H1 (cell line): ENCODE measurements around the gene SGO2. TPM values are rescaled to one million over a fixed set of nuclear protein-coding genes. Genes with fewer than 3 reads are reported as not detected.
A peak's percentile ranks its signal among the peaks of the same experiment; 100 is the strongest.

Source experiments
- CTCF ChIA-PET: fragments of 300-600 bp; sonication (Branson Sonifier 250); formaldehyde crosslinking; loops from one replicate; lab custom pipeline; 2021; ENCODE audit not compliant: partially characterized antibody; lab: Charles Lee
- POLR2A ChIA-PET: fragments of 300-600 bp; sonication (Branson Sonifier 250); formaldehyde crosslinking; loops from one replicate; lab custom pipeline; 2021; ENCODE audit warnings: inconsistent platforms; ENCODE audit not compliant: partially characterized antibody; lab: Charles Lee
- DNase-seq, 2 experiments: peaks; one replicate each; pipeline versions ENCODE4 v3.0.0 to v3.0.0-alpha.2; 2010 to 2022; ENCODE audit warnings: low spot score in 2 of 2, low read depth in 1 of 2, mixed read lengths in 1 of 2
- FAIRE-seq: peaks from 2 replicates; lab custom pipeline; 2011; peaks lifted over from hg19 to GRCh38; lab: Jason Lieb, UNC
- H2AFZ ChIP-seq: 2 replicates; pipeline ENCODE4 v1.8.1; 2012; ENCODE audit warnings: low read length, inconsistent platforms
- H2AK5ac ChIP-seq: 2 replicates; pipeline ENCODE4 v1.6.1; 2013; ENCODE audit warnings: low read depth, low read length
- H2BK120ac ChIP-seq: replicated peaks from 2 replicates; pipeline ENCODE3; 2013; ENCODE audit warnings: low read depth, low read length, inconsistent platforms
- H2BK12ac ChIP-seq: 2 replicates; pipeline ENCODE4 v1.6.1; 2013; ENCODE audit warnings: low read depth, low read length
- H2BK15ac ChIP-seq: 2 replicates; pipeline ENCODE4 v1.6.1; 2013; ENCODE audit warnings: low read length
- H2BK20ac ChIP-seq: 2 replicates; pipeline ENCODE4 v1.6.1; 2013; ENCODE audit warnings: low read length
- H2BK5ac ChIP-seq: 2 replicates; pipeline ENCODE4 v1.6.1; 2013; ENCODE audit warnings: low read depth, low read length
- H3K14ac ChIP-seq: 2 replicates; pipeline ENCODE4 v1.6.1; 2013; ENCODE audit warnings: inconsistent platforms; ENCODE audit not compliant: insufficient read length
- H3K18ac ChIP-seq: 2 replicates; pipeline ENCODE4 v1.6.1; 2013; ENCODE audit warnings: low read length; ENCODE audit errors: extremely low read depth
- H3K23ac ChIP-seq: 2 replicates; pipeline ENCODE4 v1.6.1; 2013; ENCODE audit warnings: inconsistent platforms; ENCODE audit not compliant: insufficient read length
- H3K23me2 ChIP-seq: 2 replicates; pipeline ENCODE4 v1.6.1; 2013; ENCODE audit warnings: low read depth, low read length
- H3K27ac ChIP-seq: 2 replicates; pipeline ENCODE4 v1.6.1; 2011; ENCODE audit warnings: low read depth, low read length, inconsistent platforms
- H3K27me3 ChIP-seq, 4 experiments: replicated peaks in 1 of 4; 1 replicate in 1 of 4; 2 replicates in 3 of 4; pipeline versions ENCODE4 v1.6.1 to v1.8.1; 2011 to 2013; ENCODE audit warnings: low read length in 3 of 4, mild to moderate bottlenecking in 3 of 4, inconsistent platforms in 2 of 4, mixed read lengths in 2 of 4, moderate library complexity in 1 of 4; ENCODE audit not compliant: control insufficient read depth in 3 of 4, insufficient read depth in 3 of 4; ENCODE audit errors: extremely low read depth in 1 of 4
- H3K36me3 ChIP-seq, 4 experiments: 2 replicates each; pipeline versions ENCODE4 v1.6.1 to v1.8.1; 2011 to 2013; ENCODE audit warnings: mild to moderate bottlenecking in 4 of 4, low read length in 3 of 4, moderate library complexity in 2 of 4, control low read depth in 1 of 4, inconsistent platforms in 1 of 4; ENCODE audit not compliant: insufficient read depth in 4 of 4, control insufficient read depth in 2 of 4
- H3K4ac ChIP-seq: replicated peaks from 2 replicates; pipeline ENCODE3; 2013; ENCODE audit warnings: low read length, low read depth, mixed read lengths, inconsistent platforms; ENCODE audit not compliant: insufficient read length
- H3K4me1 ChIP-seq, 4 experiments: replicated peaks in 1 of 4; 1 replicate in 1 of 4; 2 replicates in 3 of 4; pipeline versions ENCODE4 v1.6.1 to v1.8.1; 2011 to 2013; ENCODE audit warnings: low read length in 3 of 4, inconsistent platforms in 2 of 4, mixed read lengths in 1 of 4; ENCODE audit not compliant: insufficient read depth in 4 of 4, control insufficient read depth in 3 of 4
- H3K4me2 ChIP-seq, 2 experiments: 2 replicates each; pipeline versions ENCODE4 v1.6.1 to v1.8.1; 2011 to 2013; ENCODE audit warnings: low read depth in 2 of 2, low read length in 2 of 2, control low read depth in 1 of 2, inconsistent platforms in 1 of 2, mild to moderate bottlenecking in 1 of 2; ENCODE audit not compliant: insufficient read depth in 1 of 2
- H3K4me3 ChIP-seq, 4 experiments: fragments of 200-600, 300-600 bp in 1 of 4; sonication (generic), shearing (Covaris generic), sonication (Bioruptor Twin) in 1 of 4; 2 replicates each; pipeline versions ENCODE4 v1.5.1 to v1.8.1; 2011 to 2016; ENCODE audit warnings: low read length in 4 of 4, low read depth in 3 of 4, control low read depth in 2 of 4, inconsistent platforms in 2 of 4, mild to moderate bottlenecking in 2 of 4, mixed read lengths in 1 of 4, moderate library complexity in 1 of 4; ENCODE audit not compliant: insufficient read depth in 2 of 4; ENCODE audit errors: extremely low read depth in 1 of 4
- H3K56ac ChIP-seq: replicated peaks from 2 replicates; pipeline ENCODE3; 2013; ENCODE audit warnings: low read depth, mild to moderate bottlenecking, mixed read lengths, low read length, inconsistent platforms; ENCODE audit not compliant: insufficient read length
- H3K79me1 ChIP-seq: 2 replicates; pipeline ENCODE4 v1.6.1; 2013; ENCODE audit warnings: low read depth, low read length, control low read depth
- H3K79me2 ChIP-seq, 2 experiments: 2 replicates each; pipeline versions ENCODE4 v1.6.1 to v1.8.1; 2012 to 2013; ENCODE audit warnings: low read length in 2 of 2, mild to moderate bottlenecking in 2 of 2, inconsistent platforms in 1 of 2; ENCODE audit not compliant: insufficient read depth in 2 of 2, control insufficient read depth in 1 of 2
- H3K9ac ChIP-seq, 4 experiments: replicated peaks in 1 of 4; 1 replicate in 1 of 4; 2 replicates in 3 of 4; pipeline versions ENCODE4 v1.6.1 to v1.8.1; 2011 to 2013; ENCODE audit warnings: low read depth in 3 of 4, low read length in 3 of 4, control low read depth in 2 of 4, mild to moderate bottlenecking in 2 of 4, moderate library complexity in 2 of 4, inconsistent platforms in 1 of 4; ENCODE audit errors: extremely low read depth in 1 of 4
- H3K9me3 ChIP-seq, 2 experiments: 2 replicates each; pipeline versions ENCODE4 v1.6.1 to v1.8.1; 2012 to 2013; ENCODE audit warnings: mild to moderate bottlenecking in 2 of 2, moderate library complexity in 2 of 2, control low read depth in 1 of 2, inconsistent platforms in 1 of 2, low read depth in 1 of 2, low read length in 1 of 2, mixed read lengths in 1 of 2; ENCODE audit not compliant: insufficient read depth in 2 of 2
- H4K20me1 ChIP-seq, 2 experiments: replicated peaks in 1 of 2; 2 replicates each; pipeline versions ENCODE3 to v1.8.1; 2011 to 2013; ENCODE audit warnings: inconsistent platforms in 2 of 2, low read length in 2 of 2, mild to moderate bottlenecking in 1 of 2; ENCODE audit not compliant: insufficient read depth in 2 of 2, control insufficient read depth in 1 of 2
- H4K5ac ChIP-seq: 2 replicates; pipeline ENCODE4 v1.6.1; 2013; ENCODE audit warnings: low read length, low read depth, mixed read lengths, inconsistent platforms; ENCODE audit not compliant: insufficient read length
- H4K8ac ChIP-seq: 2 replicates; pipeline ENCODE4 v1.8.0; 2013; ENCODE audit warnings: mild to moderate bottlenecking, moderate library complexity, low read length, inconsistent platforms; ENCODE audit not compliant: insufficient read depth; ENCODE audit errors: extremely low read depth
- H4K91ac ChIP-seq: replicated peaks from 2 replicates; pipeline ENCODE3; 2013; ENCODE audit warnings: low read length, mixed read lengths, inconsistent platforms; ENCODE audit not compliant: insufficient read length
- BACH1 ChIP-seq: IDR thresholded peaks from 2 replicates; pipeline ENCODE4 v1.6.1; 2012; ENCODE audit warnings: low read length, improper control_type of control experiment
- CBX5 ChIP-seq: fragments of 300-800, 300-1000 bp; sonication (generic); IDR thresholded peaks from 2 replicates; pipeline ENCODE4 v1.7.1; 2016; ENCODE audit warnings: antibody characterized with exemption, low read length, low read depth
- CEBPB ChIP-seq: IDR thresholded peaks from 2 replicates; pipeline ENCODE4 v1.6.1; 2012; ENCODE audit warnings: low read depth, low read length
- CHD1 ChIP-seq: IDR thresholded peaks from 2 replicates; pipeline ENCODE4 v1.6.1; 2012; ENCODE audit warnings: low read depth, low read length, improper control_type of control experiment
- CHD2 ChIP-seq: IDR thresholded peaks from 2 replicates; pipeline ENCODE4 v1.6.1; 2012; ENCODE audit warnings: low read length, improper control_type of control experiment
- CREB1 ChIP-seq: IDR thresholded peaks from 2 replicates; pipeline ENCODE4 v1.6.1; 2012; ENCODE audit warnings: inconsistent platforms
- HDAC6 ChIP-seq: IDR thresholded peaks from one replicate; pipeline ENCODE4 v1.7.1; 2012; ENCODE audit warnings: low read depth, mild to moderate bottlenecking, inconsistent platforms, low read length, moderate library complexity
- NRF1 ChIP-seq: IDR thresholded peaks from 2 replicates; pipeline ENCODE4 v1.6.1; 2011; ENCODE audit warnings: mild to moderate bottlenecking, low read depth, low read length, improper control_type of control experiment
- RFX5 ChIP-seq: IDR thresholded peaks from 2 replicates; pipeline ENCODE4 v1.6.1; 2011; ENCODE audit warnings: low read depth, low read length, improper control_type of control experiment, borderline replicate concordance
- RNF2 ChIP-seq: fragments of 200-900, 300-1000 bp; sonication (generic); IDR thresholded peaks from 2 replicates; pipeline ENCODE4 v1.7.1; 2016; ENCODE audit warnings: borderline replicate concordance, low read depth, mild to moderate bottlenecking, antibody characterized with exemption, low read length; ENCODE audit not compliant: poor library complexity, severe bottlenecking; ENCODE audit errors: missing control alignments
- SAP30 ChIP-seq: fragments of 300-600 bp; sonication (generic); IDR thresholded peaks from 2 replicates; pipeline ENCODE4 v1.7.1; 2012; ENCODE audit warnings: low read length, moderate library complexity, mild to moderate bottlenecking, inconsistent platforms; ENCODE audit not compliant: insufficient read depth, insufficient replicate concordance
- SIX5 ChIP-seq: IDR thresholded peaks from 2 replicates; pipeline ENCODE4 v1.6.1; 2011; ENCODE audit warnings: mild to moderate bottlenecking, low read depth, low read length
- TAF7 ChIP-seq: optimal IDR thresholded peaks from 2 replicates; pipeline ENCODE3; 2011; ENCODE audit warnings: low read depth, mild to moderate bottlenecking, inconsistent platforms, low read length, moderate library complexity, borderline replicate concordance
- WGBS, 2 experiments: shearing (Covaris generic) in 1 of 2; methylation state at CpG; one replicate each; pipeline versions ENCODE4 v1.1.6 to v1.1.7; 2013 to 2015; ENCODE audit warnings: low lambda C conversion rate in 2 of 2, mixed read lengths in 2 of 2, inconsistent platforms in 1 of 2, low coverage in 1 of 2, missing lambda C conversion rate in 1 of 2; ENCODE audit not compliant: insufficient replicate concordance in 2 of 2, insufficient coverage in 1 of 2, insufficient read length in 1 of 2; ENCODE audit errors: extremely low coverage in 1 of 2, missing lambda C conversion rate in 1 of 2; 5-methylcytosine and 5-hydroxymethylcytosine counted together
- polyA plus RNA-seq, 7 experiments: library from polyadenylated mRNA; depleted of rRNA in 3 of 7; stranded (reverse) in 5 of 7; unstranded in 2 of 7; fragments of >200 nt in 5 of 7; fragments of 200-250 nt in 2 of 7; gene quantifications; 1 replicate in 5 of 7; 2 replicates in 1 of 7; 4 replicates in 1 of 7; pipeline versions ENCODE4 v1.2.1 to v1.2.3, GENCODE V29; 2011 to 2013; ENCODE audit warnings: missing spikeins in 2 of 7, mixed read lengths in 2 of 7
- total RNA-seq: library from RNA; stranded (reverse); fragmentation: NEBNext Ultra II Directional; extraction: Animal tissue kit (Norgen Biotek cat#: 25700); gene quantifications from 2 replicates; pipeline ENCODE4 v1.2.1, GENCODE V29; 2021
- TF ChIP-seq, protein P1 (sequence below): IDR thresholded peaks from 2 replicates; pipeline ENCODE4 v1.6.1; 2011; ENCODE audit warnings: low read depth, mild to moderate bottlenecking, low read length; ENCODE audit not compliant: insufficient read depth

The SGO2 gene
- total and polyA plus RNA-seq, 2 of the 8 experiments (the other 6 are each of a cell fraction or from before 2014, with no cell fraction given), result 2.4 to 33.2 TPM

DNA sequence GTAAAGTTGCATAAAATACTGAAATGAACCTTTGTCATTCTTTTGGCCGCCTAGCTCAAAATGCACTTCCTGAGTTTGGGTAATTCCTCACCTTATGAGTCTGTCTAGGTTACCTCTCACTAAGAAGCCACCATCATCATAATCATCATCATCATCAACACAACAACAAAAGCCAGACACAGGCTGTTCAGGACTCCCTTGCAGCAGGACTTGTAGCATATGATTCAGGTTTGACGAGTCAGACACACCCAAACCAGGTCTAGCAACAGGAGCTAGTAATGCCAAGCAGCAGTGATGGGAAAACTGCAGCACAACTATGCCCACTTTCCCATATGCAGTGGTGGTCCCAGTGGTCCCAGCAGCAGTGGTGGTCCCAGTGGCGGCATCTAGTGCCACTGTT lies 2.8 kb upstream of the SGO2 start:
- Histone ChIP-seq H3K4ac (peak overlapping the region; percentile 47), H3K79me1 (0 out of 2 replicates have a peak, but pooled peaks cover 2% of the 10 kb centered on the region), H2AFZ (no peak overlapping the region; the same call in 1 of the 2 replicates), H3K4me2 (no peak overlapping the region), H4K8ac (no peak overlapping the region), H3K4me3 (no peak overlapping the region), H4K20me1 (peaks cover 0 to 3% of the 10 kb centered on the region in 2 experiments), H2BK15ac (no peak overlapping the region), H3K27ac (no peak overlapping the region), H2BK12ac (no peak overlapping the region), H2BK20ac (no peak overlapping the region), H4K91ac (no peak overlapping the region), H2AK5ac (no peak overlapping the region), H2BK5ac (no peak overlapping the region), H3K56ac (no peak overlapping the region), H2BK120ac (no peak overlapping the region), H3K27me3 (peaks cover 0 to 5% (median 1%) of the 10 kb centered on the region in 4 experiments; a peak in 3 of 7 replicates), H3K23ac (no peak overlapping the region), H3K79me2 (peaks cover 0 to 18% of the 10 kb centered on the region in 2 experiments; a peak in 2 of 4 replicates), H3K9me3 (no peaks in the 10 kb centered on the region), H3K23me2 (peaks cover 7% of the 10 kb centered on the region), H3K18ac (no peak overlapping the region), H3K9ac (no peak overlapping the region), H4K5ac (no peak overlapping the region), H3K4me1 (peaks cover 0 to 3% (median 1%) of the 10 kb centered on the region in 4 experiments; a peak in 5 of 7 replicates), H3K14ac (no peak overlapping the region), H3K36me3 (no peaks in the 10 kb centered on the region)
- no peak for FAIRE-seq
- WGBS, 2 experiments, result 84% methylated on average over 3 of the region's 3 CpGs; no CpG with 5 or more reads in 1 of the 2 experiments
- CTCF ChIA-PET, result interaction anchor here (0.8 to 5.5 kb wide), 6 partner anchors 8 to 550 kb away, joined by 3 to 29 read pairs (median 4); partner anchors contain the start of gene KCTD18
- POLR2A ChIA-PET, result interaction anchor here (1.5 kb wide), 1 partner anchor 11 kb away, joined by 4 read pairs; no protein-coding TSS in a partner anchor
- DNase-seq, result no peak
- TF ChIP-seq BACH1, result no peak
- no peak for TF ChIP-seq SAP30
- no peak for TF ChIP-seq CREB1
- TF ChIP-seq, protein P1, sequence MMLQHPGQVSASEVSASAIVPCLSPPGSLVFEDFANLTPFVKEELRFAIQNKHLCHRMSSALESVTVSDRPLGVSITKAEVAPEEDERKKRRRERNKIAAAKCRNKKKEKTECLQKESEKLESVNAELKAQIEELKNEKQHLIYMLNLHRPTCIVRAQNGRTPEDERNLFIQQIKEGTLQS, result no peak
- no peak for TF ChIP-seq TAF7
- no peak for TF ChIP-seq SIX5
- TF ChIP-seq HDAC6, result no peak
- no peak for TF ChIP-seq CHD1
- TF ChIP-seq RNF2, result no peak
- no peak for TF ChIP-seq CBX5
- TF ChIP-seq CHD2, result no peak
- TF ChIP-seq NRF1, result no peak
- TF ChIP-seq RFX5, result no peak
- TF ChIP-seq CEBPB, result no peak
